PC-9 (cell line): Measurements from ENCODE around the gene DISC1. TPM values are rescaled to one million over a fixed set of nuclear protein-coding genes. Genes with fewer than 3 reads are reported as not detected.

Experiments used
- BruUV-seq: library from RNA; stranded (reverse); fragments of 400-500 nt; replicated peaks from 2 replicates; lab custom pipeline; 2021; lab: Mats Ljungman, UMichigan
- CTCF ChIA-PET: fragments of 300-600 bp; sonication (Branson Sonifier 250); formaldehyde crosslinking; loops from one replicate; lab custom pipeline; 2022; ENCODE audit warnings: antibody characterized with exemption; lab: Charles Lee
- POLR2A ChIA-PET: fragments of 300-600 bp; sonication (Branson Sonifier 250); formaldehyde crosslinking; loops from one replicate; lab custom pipeline; 2022; ENCODE audit warnings: antibody characterized with exemption; ENCODE audit not compliant: unreplicated experiment; lab: Charles Lee
- DNase-seq, 2 experiments: peaks; one replicate each; pipeline versions ENCODE4 v3.0.0 to v3.0.0-alpha.2; 2015 to 2022; ENCODE audit warnings: mixed read lengths in 1 of 2
- H2AFZ ChIP-seq: fragments of 200-600 bp; sonication (generic); 2 replicates; pipeline ENCODE4 v1.8.1; 2017; ENCODE audit warnings: antibody characterized with exemption
- H3F3A ChIP-seq: fragments of 200-600 bp; sonication (generic); 2 replicates; pipeline ENCODE4 v1.8.1; 2017; ENCODE audit warnings: antibody characterized with exemption, mild to moderate bottlenecking, low read depth; ENCODE audit not compliant: insufficient read depth
- H3K27ac ChIP-seq: fragments of 200-600 bp; sonication (generic); 2 replicates; pipeline ENCODE4 v1.6.1; 2016; ENCODE audit warnings: mixed run types
- H3K27me3 ChIP-seq: fragments of 200-600 bp; sonication (generic); 2 replicates; pipeline ENCODE4 v1.6.1; 2016; ENCODE audit warnings: low read depth, mixed run types; ENCODE audit not compliant: insufficient read depth
- H3K36me3 ChIP-seq: fragments of 200-600 bp; sonication (generic); 2 replicates; pipeline ENCODE4 v1.6.1; 2016; ENCODE audit warnings: low read depth, mixed run types
- H3K4me1 ChIP-seq: fragments of 200-600 bp; sonication (generic); replicated peaks from 2 replicates; pipeline ENCODE4 v1.6.1; 2016; ENCODE audit warnings: mixed run types; ENCODE audit not compliant: insufficient read depth
- H3K4me2 ChIP-seq: fragments of 200-600 bp; sonication (generic); 2 replicates; pipeline ENCODE4 v1.6.1; 2017; ENCODE audit warnings: mixed run types
- H3K4me3 ChIP-seq: fragments of 200-600 bp; sonication (generic); 2 replicates; pipeline ENCODE4 v1.6.1; 2016; ENCODE audit warnings: mixed run types
- H3K79me2 ChIP-seq: fragments of 200-600 bp; sonication (generic); 2 replicates; pipeline ENCODE4 v1.6.1; 2017; ENCODE audit warnings: low read depth, mixed run types
- H3K9me2 ChIP-seq: fragments of 200-600 bp; sonication (generic); 2 replicates; pipeline ENCODE4 v1.8.1; 2017; ENCODE audit warnings: mild to moderate bottlenecking; ENCODE audit not compliant: insufficient read depth
- H3K9me3 ChIP-seq: fragments of 200-600 bp; sonication (generic); 2 replicates; pipeline ENCODE4 v1.8.1; 2016; ENCODE audit warnings: low read depth; ENCODE audit not compliant: insufficient read depth
- H4K20me1 ChIP-seq: fragments of 200-600 bp; sonication (generic); 2 replicates; pipeline ENCODE4 v1.8.1; 2017; ENCODE audit not compliant: insufficient read depth
- CTCF ChIP-seq: fragments of 200-600 bp; sonication (generic); conservative IDR thresholded peaks from 2 replicates; pipeline ENCODE4 v1.6.1; 2017; ENCODE audit warnings: mixed run types, antibody characterized with exemption, mild to moderate bottlenecking, moderate library complexity
- EZH2 ChIP-seq: fragments of 200-600 bp; sonication (generic); IDR thresholded peaks from 2 replicates; pipeline ENCODE4 v1.8.0; 2017; ENCODE audit warnings: antibody characterized with exemption, low read depth
- intact Hi-C: fragments of 100-400 bp; cut with micrococcal nuclease; formaldehyde crosslinking; loops from one replicate; pipeline ENCODE4 v1.10.0; 2022; ENCODE audit not compliant: unreplicated experiment
- total RNA-seq: library from RNA; stranded (reverse); gene quantifications from 2 replicates; pipeline ENCODE4 v1.2.3, GENCODE V29; 2021

The DISC1 gene
- total RNA-seq, 1 experiment from 2014 or later = 7.4 TPM

GRCh38 chr1:231976231-231976630 is 349.6 kb downstream of the DISC1 start:
- H3K4me2 ChIP-seq = no peak overlapping the region
- ChIA-PET POLR2A (no interaction called here), CTCF (no interaction called here)
- H3K79me2 ChIP-seq = no peaks in the 10 kb centered on the region
- H3F3A ChIP-seq = peaks cover 2% of the 10 kb centered on the region; the same call in 1 of the 2 replicates
- peaks cover 2% of the 10 kb centered on the region; the same call in 1 of the 2 replicates for H3K4me1 ChIP-seq
- H3K4me3 ChIP-seq = no peak overlapping the region
- H3K9me2 ChIP-seq = no peaks in the 10 kb centered on the region
- no peak overlapping the region for H2AFZ ChIP-seq
- BruUV-seq = no TSS peak
- H3K27me3 ChIP-seq = no peaks in the 10 kb centered on the region
- H3K36me3 ChIP-seq = no peaks in the 10 kb centered on the region
- H4K20me1 ChIP-seq = no peaks in the 10 kb centered on the region
- intact Hi-C loops = no loop called here
- DNase-seq = no peak
- no peaks in the 10 kb centered on the region for H3K9me3 ChIP-seq
- TF ChIP-seq CTCF (no peak), EZH2 (no peak)
- no peak overlapping the region for H3K27ac ChIP-seq

GRCh38 chr1:231981675-231982074 is 355.1 kb downstream of the DISC1 start:
- no peaks in the 10 kb centered on the region; the same call in 1 of the 2 replicates for H3K9me2 ChIP-seq
- no peak overlapping the region for H3K27ac ChIP-seq
- BruUV-seq = no TSS peak
- TF ChIP-seq CTCF (no peak), EZH2 (no peak)
- DNase-seq = peak; percentile 11 to 56
- no peak overlapping the region for H2AFZ ChIP-seq
- H3K36me3 ChIP-seq = no peaks in the 10 kb centered on the region
- peaks cover 15% of the 10 kb centered on the region for H3K4me1 ChIP-seq
- no peaks in the 10 kb centered on the region for H4K20me1 ChIP-seq
- H3K79me2 ChIP-seq = no peaks in the 10 kb centered on the region
- peaks cover 6% of the 10 kb centered on the region; the same call in 1 of the 2 replicates for H3F3A ChIP-seq
- peak overlapping the region; percentile 27; the same call in 1 of the 2 replicates for H3K4me2 ChIP-seq
- intact Hi-C loops = no loop called here
- no peaks in the 10 kb centered on the region for H3K27me3 ChIP-seq
- no peaks in the 10 kb centered on the region for H3K9me3 ChIP-seq
- ChIA-PET POLR2A (interaction anchor here (0.7 kb wide), 1 partner anchor 959 kb away, joined by 5 read pairs; no protein-coding TSS in a partner anchor), CTCF (no interaction called here)
- no peak overlapping the region for H3K4me3 ChIP-seq

GRCh38 chr1:231982871-231983587 is 356.4 kb downstream of the DISC1 start:
- Histone ChIP-seq H4K20me1 (no peaks in the 10 kb centered on the region), H3F3A (peaks cover 6% of the 10 kb centered on the region; the same call in 1 of the 2 replicates), H3K4me2 (no peak overlapping the region), H3K27ac (no peak overlapping the region), H2AFZ (no peak overlapping the region), H3K27me3 (no peaks in the 10 kb centered on the region), H3K4me1 (peaks cover 15% of the 10 kb centered on the region), H3K36me3 (no peaks in the 10 kb centered on the region), H3K9me3 (no peaks in the 10 kb centered on the region), H3K79me2 (no peaks in the 10 kb centered on the region), H3K4me3 (no peak overlapping the region), H3K9me2 (no peaks in the 10 kb centered on the region; the same call in 1 of the 2 replicates)
- TF ChIP-seq EZH2 (no peak), CTCF (no peak)
- ChIA-PET CTCF (no interaction called here), POLR2A (no interaction called here)
- intact Hi-C loops = no loop called here
- no peak for DNase-seq
- BruUV-seq = no TSS peak
